ENCODE measurements around the gene DNAL4. TPM values are rescaled to one million over a fixed set of nuclear protein-coding genes. Genes with fewer than 3 reads are reported as not detected.

DNAL4 gene
- total and polyA plus RNA-seq, 3 experiments from 2014 or later: 9.1 to 12.3 (median 9.6) TPM

- peaks cover 0 to 8% of the 10 kb centered on the region in 2 donors for H3K27me3 Mint-ChIP-seq
- peaks cover 49 to 78% (median 58%) of the 10 kb centered on the region in 3 donors for H3K4me1 Mint-ChIP-seq
- Histone ChIP-seq H3K27ac (ENCODE audit: low read depth, low read length) (peak overlapping the region; percentile 51), H3K27me3 (ENCODE audit: insufficient read depth, low read length, poor library complexity, severe bottlenecking) (no peaks in the 10 kb centered on the region), H3K9me3 (ENCODE audit: low read length) (no peaks in the 10 kb centered on the region), H3K4me3 (ENCODE audit: low read length) (peak overlapping the region; percentile 98), H3K36me3 (ENCODE audit: insufficient read depth, low read length) (peaks cover 75% of the 10 kb centered on the region), H3K4me1 (ENCODE audit: insufficient read depth, low read length) (peaks cover 59% of the 10 kb centered on the region)
- peaks cover 17 to 93% (median 44%) of the 10 kb centered on the region in 3 donors for H3K36me3 Mint-ChIP-seq
- ChIA-PET POLR2A (interaction anchor here (0.6 to 13.0 kb wide), 3 partner anchors 13 to 770 kb away, joined by 4 to 275 read pairs (median 36); partner anchors contain the start of gene GTPBP1), CTCF (interaction anchor here (1.9 to 9.7 kb wide), 4 partner anchors 17 to 120 kb away, joined by 5 to 83 read pairs (median 24); no protein-coding TSS in a partner anchor)
- H3K9me3 Mint-ChIP-seq: peaks cover 0 to 2% (median 0%) of the 10 kb centered on the region in 5 donors
- peak overlapping the region; percentile 38 to 98 (median 50) for H3K4me3 Mint-ChIP-seq
- DNase-seq: no peak
- peak overlapping the region; percentile 57 to 98 (median 82) for H3K27ac Mint-ChIP-seq
Observed at GRCh38 chr22:38750104-38750503, 43.8 kb downstream of the DNAL4 start.

GRCh38 chr22:38748487-38749136 lies 45.3 kb downstream of the DNAL4 start:
- Histone ChIP-seq H3K36me3 (ENCODE audit: insufficient read depth, low read length) (peaks cover 81% of the 10 kb centered on the region), H3K4me3 (ENCODE audit: low read length) (no peak overlapping the region), H3K4me1 (ENCODE audit: insufficient read depth, low read length) (peaks cover 60% of the 10 kb centered on the region), H3K27me3 (ENCODE audit: insufficient read depth, low read length, poor library complexity, severe bottlenecking) (no peaks in the 10 kb centered on the region), H3K27ac (ENCODE audit: low read depth, low read length) (no peak overlapping the region), H3K9me3 (ENCODE audit: low read length) (no peaks in the 10 kb centered on the region)
- no peaks in the 10 kb centered on the region for H3K9me3 Mint-ChIP-seq
- ChIA-PET CTCF (interaction anchor here (1.1 to 9.7 kb wide), 6 partner anchors 8 to 570 kb away, joined by 3 to 83 read pairs (median 6); no protein-coding TSS in a partner anchor), POLR2A (interaction anchor here (3.0 to 13.0 kb wide), 2 partner anchors 10 to 12 kb away, joined by 10 to 275 read pairs; no protein-coding TSS in a partner anchor)
- DNase-seq: no peak
- peaks cover 49 to 79% (median 59%) of the 10 kb centered on the region in 3 donors for H3K4me1 Mint-ChIP-seq
- peaks cover 17 to 93% (median 35%) of the 10 kb centered on the region in 3 donors for H3K36me3 Mint-ChIP-seq
- peaks cover 0 to 8% of the 10 kb centered on the region in 2 donors for H3K27me3 Mint-ChIP-seq
- H3K27ac Mint-ChIP-seq: peak overlapping the region in 7 of 8 donors; percentile 34 to 98 (median 64)
- peak overlapping the region in 2 of 7 donors; percentile 36 to 54 for H3K4me3 Mint-ChIP-seq

GRCh38 chr22:38745676-38746460 lies 48.1 kb downstream of the DNAL4 start:
- H3K4me3 ChIP-seq (ENCODE audit: low read length): no peak overlapping the region
- ChIA-PET POLR2A (interaction anchor here (2.1 to 13.0 kb wide), 3 partner anchors 9 to 13 kb away, joined by 10 to 275 read pairs (median 14); partner anchors contain the start of gene SUN2), CTCF (interaction anchor here (0.7 to 9.7 kb wide), 6 partner anchors 12 to 97 kb away, joined by 3 to 83 read pairs (median 4); partner anchors contain the start of gene GTPBP1)
- H3K27me3 ChIP-seq (ENCODE audit: insufficient read depth, low read length, poor library complexity, severe bottlenecking): no peaks in the 10 kb centered on the region
- Mint-ChIP-seq H3K4me3 (peak overlapping the region in 1 of 7 donors; percentile 14), H3K27ac (peak overlapping the region in 3 of 8 donors; percentile 58 to 87 (median 82)), H3K27me3 (no peaks in the 10 kb centered on the region), H3K36me3 (peaks cover 14 to 96% (median 23%) of the 10 kb centered on the region in 3 donors), H3K9me3 (no peaks in the 10 kb centered on the region), H3K4me1 (peaks cover 36 to 78% (median 36%) of the 10 kb centered on the region in 3 donors)
- H3K36me3 ChIP-seq (ENCODE audit: insufficient read depth, low read length): peaks cover 91% of the 10 kb centered on the region
- no peaks in the 10 kb centered on the region for H3K9me3 ChIP-seq (ENCODE audit: low read length)
- H3K27ac ChIP-seq (ENCODE audit: low read depth, low read length): no peak overlapping the region
- DNase-seq: no peak
- peaks cover 50% of the 10 kb centered on the region for H3K4me1 ChIP-seq (ENCODE audit: insufficient read depth, low read length)

- H3K4me3 Mint-ChIP-seq: peak overlapping the region in 1 of 7 donors; percentile 24
- no peaks in the 10 kb centered on the region for H3K27me3 Mint-ChIP-seq
- Histone ChIP-seq H3K36me3 (ENCODE audit: insufficient read depth, low read length) (peaks cover 91% of the 10 kb centered on the region), H3K27me3 (ENCODE audit: insufficient read depth, low read length, poor library complexity, severe bottlenecking) (no peaks in the 10 kb centered on the region), H3K27ac (ENCODE audit: low read depth, low read length) (no peak overlapping the region), H3K9me3 (ENCODE audit: low read length) (no peaks in the 10 kb centered on the region), H3K4me1 (ENCODE audit: insufficient read depth, low read length) (peaks cover 50% of the 10 kb centered on the region), H3K4me3 (ENCODE audit: low read length) (no peak overlapping the region)
- peaks cover 14 to 97% (median 21%) of the 10 kb centered on the region in 3 donors for H3K36me3 Mint-ChIP-seq
- H3K27ac Mint-ChIP-seq: peak overlapping the region in 7 of 8 donors; percentile 29 to 88 (median 70)
- H3K4me1 Mint-ChIP-seq: peaks cover 32 to 75% (median 32%) of the 10 kb centered on the region in 3 donors
- ChIA-PET CTCF (interaction anchor here (0.9 to 9.7 kb wide), 2 partner anchors 11 to 21 kb away, joined by 3 to 83 read pairs; no protein-coding TSS in a partner anchor), POLR2A (interaction anchor here (2.1 to 13.0 kb wide), 2 partner anchors 8 to 11 kb away, joined by 14 to 275 read pairs; partner anchors contain the start of gene SUN2)
- DNase-seq: no peak
- H3K9me3 Mint-ChIP-seq: no peaks in the 10 kb centered on the region
Observed at GRCh38 chr22:38744981-38745380, 49.0 kb downstream of the DNAL4 start.

- Histone ChIP-seq H3K27me3 (ENCODE audit: insufficient read depth, low read length, poor library complexity, severe bottlenecking) (no peaks in the 10 kb centered on the region), H3K36me3 (ENCODE audit: insufficient read depth, low read length) (peaks cover 95% of the 10 kb centered on the region), H3K9me3 (ENCODE audit: low read length) (no peaks in the 10 kb centered on the region), H3K27ac (ENCODE audit: low read depth, low read length) (no peak overlapping the region), H3K4me3 (ENCODE audit: low read length) (no peak overlapping the region), H3K4me1 (ENCODE audit: insufficient read depth, low read length) (peaks cover 58% of the 10 kb centered on the region)
- H3K27ac Mint-ChIP-seq: peak overlapping the region in 2 of 8 donors; percentile 10 to 24
- peaks cover 12 to 97% (median 14%) of the 10 kb centered on the region in 3 donors for H3K36me3 Mint-ChIP-seq
- ChIA-PET POLR2A (interaction anchor here (0.5 to 13.9 kb wide), 5 partner anchors 9 to 1140 kb away, joined by 3 to 275 read pairs (median 8); partner anchors contain the start of genes GTPBP1 and SUN2), CTCF (interaction anchor here (1.1 to 2.3 kb wide), 3 partner anchors 9 to 17 kb away, joined by 4 to 9 read pairs (median 9); no protein-coding TSS in a partner anchor)
- H3K4me3 Mint-ChIP-seq: no peak overlapping the region
- DNase-seq: no peak
- peaks cover 30 to 71% (median 33%) of the 10 kb centered on the region in 3 donors for H3K4me1 Mint-ChIP-seq
- no peaks in the 10 kb centered on the region for H3K27me3 Mint-ChIP-seq
- H3K9me3 Mint-ChIP-seq: no peaks in the 10 kb centered on the region
Observed at GRCh38 chr22:38742176-38742942, 51.6 kb downstream of the DNAL4 start.

- Histone ChIP-seq H3K27ac (ENCODE audit: low read depth, low read length) (no peak overlapping the region), H3K9me3 (ENCODE audit: low read length) (no peaks in the 10 kb centered on the region), H3K4me3 (ENCODE audit: low read length) (no peak overlapping the region), H3K36me3 (ENCODE audit: insufficient read depth, low read length) (peaks cover 98% of the 10 kb centered on the region), H3K27me3 (ENCODE audit: insufficient read depth, low read length, poor library complexity, severe bottlenecking) (no peaks in the 10 kb centered on the region), H3K4me1 (ENCODE audit: insufficient read depth, low read length) (peaks cover 63% of the 10 kb centered on the region)
- Mint-ChIP-seq H3K4me1 (peaks cover 35 to 76% (median 38%) of the 10 kb centered on the region in 3 donors), H3K27me3 (no peaks in the 10 kb centered on the region), H3K9me3 (no peaks in the 10 kb centered on the region), H3K36me3 (peaks cover 15 to 99% (median 18%) of the 10 kb centered on the region in 3 donors), H3K27ac (peak overlapping the region in 7 of 8 donors; percentile 45 to 93 (median 72)), H3K4me3 (no peak overlapping the region)
- ChIA-PET POLR2A (interaction anchor here (2.0 to 13.9 kb wide), 2 partner anchors 8 to 9 kb away, joined by 31 to 275 read pairs; partner anchors contain the start of gene SUN2), CTCF (interaction anchor here (2.0 kb wide), 1 partner anchor 10 kb away, joined by 9 read pairs; no protein-coding TSS in a partner anchor)
- DNase-seq: peak in 1 of 5 donors; percentile 18
Observed at GRCh38 chr22:38741576-38741975, 52.4 kb downstream of the DNAL4 start.
